Gastroesophageal sphincter (tissue), 3 donors: Measurements from ENCODE around the gene LMNB1.

Source experiments
- EP300 ChIP-seq: sonication (generic); formaldehyde crosslinking; IDR thresholded peaks from one replicate; pipeline ENCODE4 v1.6.1; 2017; ENCODE audit warnings: antibody characterized with exemption, mild to moderate bottlenecking
- POLR2A ChIP-seq, 2 donors: fragments of 450-650 bp; IDR thresholded peaks; one replicate each; pipeline ENCODE4 v1.6.1; 2017; ENCODE audit warnings: antibody characterized with exemption in 2 of 2, mild to moderate bottlenecking in 2 of 2, moderate library complexity in 1 of 2
- TF ChIP-seq, protein P1 (sequence below), 4 experiments: fragments of 200-600 bp in 2 of 4; fragments of 450-650 bp in 2 of 4; sonication (generic) in 1 of 4; IDR thresholded peaks; one replicate each; pipeline ENCODE4 v1.5.1; 2017 to 2019; ENCODE audit warnings: antibody characterized with exemption in 4 of 4, mild to moderate bottlenecking in 2 of 4, moderate library complexity in 2 of 4

DNA sequence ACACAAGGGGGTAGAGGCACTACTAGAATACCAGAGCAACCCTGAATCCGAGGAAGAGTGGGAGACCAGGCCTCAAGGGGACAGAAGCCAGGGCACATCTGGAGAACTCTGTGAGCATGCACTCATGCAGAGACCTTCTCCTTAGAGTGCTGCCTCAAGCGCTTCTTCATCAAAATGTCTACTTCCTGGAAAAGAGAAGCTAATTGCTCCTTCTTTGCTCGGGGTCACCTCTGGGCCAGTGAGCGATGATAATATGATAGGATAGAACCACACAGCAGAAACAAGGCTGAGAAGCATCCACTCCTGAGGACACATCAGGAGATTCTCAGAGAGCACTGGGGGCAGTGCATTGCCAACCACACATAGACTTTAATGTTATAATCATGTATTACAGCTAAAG is 23.7 kb upstream of the LMNB1 start:
- TF ChIP-seq, protein P1, sequence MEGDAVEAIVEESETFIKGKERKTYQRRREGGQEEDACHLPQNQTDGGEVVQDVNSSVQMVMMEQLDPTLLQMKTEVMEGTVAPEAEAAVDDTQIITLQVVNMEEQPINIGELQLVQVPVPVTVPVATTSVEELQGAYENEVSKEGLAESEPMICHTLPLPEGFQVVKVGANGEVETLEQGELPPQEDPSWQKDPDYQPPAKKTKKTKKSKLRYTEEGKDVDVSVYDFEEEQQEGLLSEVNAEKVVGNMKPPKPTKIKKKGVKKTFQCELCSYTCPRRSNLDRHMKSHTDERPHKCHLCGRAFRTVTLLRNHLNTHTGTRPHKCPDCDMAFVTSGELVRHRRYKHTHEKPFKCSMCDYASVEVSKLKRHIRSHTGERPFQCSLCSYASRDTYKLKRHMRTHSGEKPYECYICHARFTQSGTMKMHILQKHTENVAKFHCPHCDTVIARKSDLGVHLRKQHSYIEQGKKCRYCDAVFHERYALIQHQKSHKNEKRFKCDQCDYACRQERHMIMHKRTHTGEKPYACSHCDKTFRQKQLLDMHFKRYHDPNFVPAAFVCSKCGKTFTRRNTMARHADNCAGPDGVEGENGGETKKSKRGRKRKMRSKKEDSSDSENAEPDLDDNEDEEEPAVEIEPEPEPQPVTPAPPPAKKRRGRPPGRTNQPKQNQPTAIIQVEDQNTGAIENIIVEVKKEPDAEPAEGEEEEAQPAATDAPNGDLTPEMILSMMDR (IDR thresholded peaks at IDR 0.05): no peak
- TF ChIP-seq POLR2A (IDR thresholded peaks at IDR 0.05): no peak
- TF ChIP-seq EP300: no peak
